IPS DF 19.7 (cell line): ENCODE results near the gene CNTNAP1.

Experiments used
- DNase-seq: peaks from one replicate; pipeline ENCODE4 v3.0.0-alpha.2; 2013; ENCODE audit warnings: low read depth, low spot score

CNTNAP1 gene

GRCh38 chr17:42670789-42671657, 11.3 kb upstream of the CNTNAP1 start:
- DNase-seq, result no peak

- no peak for DNase-seq
Observed at GRCh38 chr17:42672038-42672437, 10.3 kb upstream of the CNTNAP1 start.

- no peak for DNase-seq
Observed at GRCh38 chr17:42673266-42673884, 9.0 kb upstream of the CNTNAP1 start.

GRCh38 chr17:42673885-42674754, 8.2 kb upstream of the CNTNAP1 start:
- no peak for DNase-seq

GRCh38 chr17:42674755-42675347, 7.5 kb upstream of the CNTNAP1 start:
- DNase-seq, result no peak

- DNase-seq, result no peak
Observed at GRCh38 chr17:42675348-42675964, 6.9 kb upstream of the CNTNAP1 start.

DNA sequence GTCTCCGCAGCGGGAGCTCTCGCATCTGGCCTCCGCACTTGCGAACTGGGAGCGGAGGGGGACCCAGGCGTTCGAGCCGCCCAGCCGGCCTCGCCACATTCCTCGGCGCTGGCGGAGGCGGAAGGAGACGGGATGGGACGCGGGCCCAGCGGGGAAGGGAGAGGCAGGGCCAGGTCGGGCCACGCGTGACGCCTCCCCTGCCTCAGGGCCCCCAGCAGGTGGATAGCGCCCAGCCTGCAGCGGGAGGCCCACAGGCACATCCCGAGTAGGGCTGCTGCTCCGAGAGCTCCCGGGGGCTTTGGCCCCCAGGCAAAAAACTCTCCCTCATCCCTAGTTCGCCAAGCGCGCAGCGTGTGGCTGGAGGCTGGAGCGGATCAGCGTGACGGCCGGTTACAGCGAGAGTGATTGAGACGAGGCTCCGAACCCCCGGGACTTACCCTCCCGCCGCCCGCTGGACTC, 6.3 kb upstream of the CNTNAP1 start:
- DNase-seq, result no peak

- no peak for DNase-seq
Observed at GRCh38 chr17:42676424-42677011, 5.8 kb upstream of the CNTNAP1 start, which contains the start of gene PLEKHH3. PLEKHH3 (minus strand) TSS chr17:42676994; CDS start chr17:42676563, 431 bp downstream.

DNA sequence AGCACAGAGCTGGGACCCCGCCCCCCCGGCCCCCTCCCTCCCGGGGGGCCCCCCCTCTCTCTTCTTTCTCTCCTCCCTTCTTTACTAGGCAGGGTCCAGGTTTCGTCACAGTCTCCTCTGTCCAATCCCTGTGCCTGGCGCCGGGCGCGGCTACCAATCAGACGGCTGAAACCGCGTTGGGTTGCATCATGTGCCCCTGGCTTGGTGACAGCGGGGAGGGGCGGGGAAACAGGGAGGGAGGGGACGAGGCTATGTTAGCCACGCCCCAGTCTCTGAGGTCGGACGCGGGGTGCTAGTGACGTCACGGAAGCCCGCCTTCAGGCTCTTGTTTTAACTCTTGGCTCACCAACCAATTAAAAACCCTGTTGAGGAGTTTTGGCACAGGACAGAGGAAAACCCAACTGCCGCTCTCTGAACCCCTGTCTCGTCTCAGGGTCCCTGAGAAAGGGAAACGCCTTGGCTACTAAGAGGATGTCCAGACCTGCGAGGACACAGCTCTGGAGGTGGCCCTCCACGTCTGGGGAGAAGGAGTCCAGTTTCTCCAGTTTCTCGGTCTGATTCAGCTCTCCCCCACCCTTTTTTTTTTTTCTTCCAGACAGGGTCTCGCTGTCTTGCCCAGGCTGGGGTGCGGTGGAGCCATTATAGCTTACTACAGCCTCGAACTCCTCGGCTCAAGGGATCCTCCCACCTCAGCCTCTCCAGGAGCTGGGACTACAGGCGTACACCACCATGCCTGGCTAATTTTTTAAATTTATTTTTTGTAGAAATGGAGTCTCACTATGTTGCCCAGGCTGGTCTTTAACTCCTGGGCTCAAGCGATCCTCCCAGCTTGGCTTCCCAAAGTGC, 5.1 kb upstream of the CNTNAP1 start:
- DNase-seq, result peak; percentile 95

GRCh38 chr17:42677921-42678781, 4.2 kb upstream of the CNTNAP1 start:
- DNase-seq, result peak; percentile 87

GRCh38 chr17:42678951-42679491, 3.3 kb upstream of the CNTNAP1 start:
- DNase-seq, result no peak

- DNase-seq, result no peak
Observed at GRCh38 chr17:42679492-42680330, 2.6 kb upstream of the CNTNAP1 start.

DNA sequence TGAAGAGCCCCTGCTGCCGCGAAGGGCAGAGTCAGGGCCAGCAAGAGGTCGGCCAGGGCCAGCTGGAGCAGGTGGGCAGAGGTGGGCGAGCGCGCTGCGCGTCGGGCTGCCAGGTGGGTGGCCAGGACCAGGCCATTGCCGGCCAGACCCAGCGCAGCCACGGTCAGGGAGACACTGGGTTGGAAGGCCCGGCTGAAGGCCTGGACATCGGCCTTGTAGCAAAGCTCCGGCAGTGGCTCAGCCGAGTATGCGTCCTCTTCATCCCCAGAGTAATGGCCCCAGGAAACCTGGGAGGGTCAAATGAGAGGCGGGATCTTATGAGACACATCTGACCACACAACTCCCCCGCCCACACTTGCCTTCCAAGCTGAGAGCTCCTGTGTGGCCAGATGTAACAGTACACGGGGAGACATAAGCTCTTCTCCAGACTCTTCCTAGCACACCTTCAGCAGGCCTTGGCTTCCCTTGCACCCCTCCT, 2.0 kb upstream of the CNTNAP1 start:
- DNase-seq, result no peak

DNA sequence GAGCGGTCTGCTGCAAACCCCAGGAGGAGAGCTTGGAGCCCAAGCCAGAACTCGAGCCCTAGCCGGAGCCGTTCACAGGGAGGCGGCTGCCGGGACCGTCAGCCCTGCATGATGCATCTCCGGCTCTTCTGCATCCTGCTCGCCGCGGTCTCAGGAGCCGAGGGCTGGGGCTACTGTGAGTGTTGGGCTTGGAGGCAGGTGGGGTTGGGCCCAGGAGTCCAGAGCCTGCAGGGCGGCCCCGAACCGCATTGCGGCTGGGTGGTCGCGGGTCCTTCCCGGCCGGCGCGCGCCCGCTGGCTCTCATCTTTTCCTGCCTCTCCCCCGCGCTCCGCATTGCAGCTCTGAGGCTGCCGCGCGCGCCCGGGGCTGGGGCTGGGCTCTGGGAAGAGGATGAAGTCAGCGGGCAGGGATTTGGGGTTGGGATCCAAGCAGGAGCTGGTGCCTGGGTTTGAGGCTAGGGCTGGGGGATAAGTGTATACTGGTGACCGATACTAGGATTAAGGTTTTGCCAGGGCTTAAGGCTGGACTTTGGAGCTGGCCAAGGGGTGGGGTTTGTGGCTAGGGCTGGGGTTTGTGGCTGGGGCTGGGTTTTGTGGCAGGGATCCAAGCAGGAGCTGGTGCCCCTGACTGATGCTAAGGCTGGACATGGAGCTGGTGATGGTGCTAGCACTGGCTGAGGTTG, 532 bp downstream of the CNTNAP1 start:
- no peak for DNase-seq

- DNase-seq, result no peak
Observed at GRCh38 chr17:42683407-42684034, 1.2 kb downstream of the CNTNAP1 start.

GRCh38 chr17:42684929-42685556, 2.7 kb downstream of the CNTNAP1 start:
- no peak for DNase-seq
